PC-9 (cell line): ENCODE data around the gene SLC35D2.

Experiments used
- CTCF ChIP-seq: fragments of 200-600 bp; sonication (generic); conservative IDR thresholded peaks from 2 replicates; pipeline ENCODE4 v1.6.1; 2017; ENCODE audit warnings: mixed run types, antibody characterized with exemption, mild to moderate bottlenecking, moderate library complexity
- EZH2 ChIP-seq: fragments of 200-600 bp; sonication (generic); IDR thresholded peaks from 2 replicates; pipeline ENCODE4 v1.8.0; 2017; ENCODE audit warnings: antibody characterized with exemption, low read depth

GRCh38 chr9:96423322-96423984 is 39.9 kb upstream of the SLC35D2 start:
- TF ChIP-seq EZH2, result no peak
- no peak for TF ChIP-seq CTCF
